ENCODE data around the gene PTPRT. TPM values are rescaled to one million over a fixed set of nuclear protein-coding genes. Genes with fewer than 3 reads are reported as not detected.

Gene PTPRT
- total and polyA plus RNA-seq, 10 of the 15 experiments (the other 5 are each of a cell fraction or from before 2014, with no cell fraction given): not detected

- no peak for FAIRE-seq
- H3K4me2 ChIP-seq (ENCODE audit: control insufficient read depth, insufficient read depth): no peak overlapping the region
- no peak for ATAC-seq
- no peaks in the 10 kb centered on the region for H3K9me3 ChIP-seq (replicated peaks; ENCODE audit: control insufficient read depth, insufficient read depth, low read length)
- H3K27me3 ChIP-seq (replicated peaks in 1 of 2; ENCODE audit: control insufficient read depth in 2 of 2, insufficient read depth in 2 of 2, low read length in 1 of 2): no peaks in the 10 kb centered on the region; a peak in 1 of 4 replicates
- intact Hi-C loops (cut with micrococcal nuclease; ENCODE audit: unreplicated experiment): no loop called here
- CTCF ChIA-PET: no interaction called here
- no peaks in the 10 kb centered on the region for H4K20me1 ChIP-seq (ENCODE audit: control insufficient read depth, insufficient read depth)
- no peak overlapping the region for H3K4me3 ChIP-seq
- no peaks in the 10 kb centered on the region for H3K79me2 ChIP-seq (ENCODE audit: control insufficient read depth, insufficient read depth, low read length)
- H3K27ac ChIP-seq (ENCODE audit: control insufficient read depth, insufficient read depth): no peak overlapping the region
- no peak for DNase-seq (ENCODE audit: low read depth, low spot score)
- H3K36me3 ChIP-seq (ENCODE audit: control insufficient read depth in 2 of 2, insufficient read depth in 2 of 2, low read length in 1 of 2): no peaks in the 10 kb centered on the region
- H2AFZ ChIP-seq (ENCODE audit: control insufficient read depth, low read depth, low read length): no peak overlapping the region
- RAD21 ChIA-PET (ENCODE audit: unreplicated experiment): interaction anchor here (1.6 kb wide), 1 partner anchor 138 kb away, joined by 4 read pairs; no protein-coding TSS in a partner anchor
- H3K9ac ChIP-seq (ENCODE audit: control insufficient read depth, insufficient read depth, low read length): no peak overlapping the region
- 3% methylated on average over 2 of the region's 2 CpGs for WGBS (ENCODE audit: insufficient coverage, insufficient replicate concordance, low lambda C conversion rate, missing lambda C conversion rate)
- BruUV-seq (replicated peaks): no TSS peak
- POLR2A ChIA-PET: no interaction called here
- H3K4me1 ChIP-seq (ENCODE audit: control insufficient read depth, insufficient read depth, low read length): no peaks in the 10 kb centered on the region
- in situ Hi-C loops (cut with MboI): no loop called here
- SMC1A ChIA-PET (ENCODE audit: uncharacterized antibody, unreplicated experiment): no interaction called here
- TF ChIP-seq SPI1 (IDR thresholded peaks at IDR 0.05; ENCODE audit: borderline replicate concordance, insufficient read depth, low read depth, low read length) (no peak), ELK1 (IDR thresholded peaks at IDR 0.05; ENCODE audit: low read depth, low read length) (no peak), BACH1 (IDR thresholded peaks at IDR 0.05; ENCODE audit: borderline replicate concordance) (no peak), BCL11A (IDR thresholded peaks at IDR 0.05; ENCODE audit: low read depth, low read length) (no peak), ATF2 (IDR thresholded peaks at IDR 0.05; ENCODE audit: low read length) (no peak), KLF5 (IDR thresholded peaks at IDR 0.05; ENCODE audit: partially characterized antibody) (no peak), PRDM15 (CRISPR knock-in tag; IDR thresholded peaks at IDR 0.05) (no peak), PML (IDR thresholded peaks at IDR 0.05; ENCODE audit: low read length) (no peak), EP300 (IDR thresholded peaks at IDR 0.05; ENCODE audit: borderline replicate concordance in 1 of 2, control insufficient read depth in 1 of 2, low read depth in 2 of 2, low read length in 2 of 2) (no peak), NR2C2 (IDR thresholded peaks at IDR 0.05; ENCODE audit: borderline replicate concordance, control insufficient read depth, insufficient read length, low read depth) (no peak), MYB (IDR thresholded peaks at IDR 0.05; ENCODE audit: borderline replicate concordance, low read depth, low read length) (no peak), STAT1 (conservative IDR thresholded peaks at IDR 0.05) (no peak), SIX5 (IDR thresholded peaks at IDR 0.05; ENCODE audit: low read depth, low read length, severe bottlenecking) (no peak), HSF1 (IDR thresholded peaks at IDR 0.05; ENCODE audit: low read depth, low read length) (no peak), MEF2B (IDR thresholded peaks at IDR 0.05; ENCODE audit: partially characterized antibody, poor library complexity, severe bottlenecking) (no peak), EGR1 (IDR thresholded peaks at IDR 0.05; ENCODE audit: borderline replicate concordance in 1 of 2, low read depth in 2 of 2, low read length in 2 of 2) (no peak)
These were observed 797.3 kb downstream of the PTPRT start for GRCh38 chr20:42392442-42392841.
